Fibroblast of pulmonary artery (primary cell): Measurements from ENCODE around the gene GPR4.

Source experiments
- DNase-seq: peaks from one replicate; pipeline ENCODE4 v3.0.0-alpha.2; 2010; ENCODE audit warnings: low read depth
- H3K4me3 ChIP-seq: replicated peaks from 2 replicates; pipeline ENCODE4 v1.5.1; 2011; ENCODE audit warnings: low read depth, mild to moderate bottlenecking, control low read depth, low read length, moderate library complexity
- TF ChIP-seq, protein P1 (sequence below): IDR thresholded peaks from 2 replicates; pipeline ENCODE4 v1.5.1; 2011; ENCODE audit warnings: mild to moderate bottlenecking, control low read depth, low read length, inconsistent platforms; ENCODE audit errors: missing control alignments

GPR4 gene

GRCh38 chr19:45601524-45602374 is at the start of gene GPR4:
Gene GPR4 (minus strand): TSS chr19:45602212. CDS start chr19:45591866, 10,346 bp downstream.
- TF ChIP-seq, protein P1, sequence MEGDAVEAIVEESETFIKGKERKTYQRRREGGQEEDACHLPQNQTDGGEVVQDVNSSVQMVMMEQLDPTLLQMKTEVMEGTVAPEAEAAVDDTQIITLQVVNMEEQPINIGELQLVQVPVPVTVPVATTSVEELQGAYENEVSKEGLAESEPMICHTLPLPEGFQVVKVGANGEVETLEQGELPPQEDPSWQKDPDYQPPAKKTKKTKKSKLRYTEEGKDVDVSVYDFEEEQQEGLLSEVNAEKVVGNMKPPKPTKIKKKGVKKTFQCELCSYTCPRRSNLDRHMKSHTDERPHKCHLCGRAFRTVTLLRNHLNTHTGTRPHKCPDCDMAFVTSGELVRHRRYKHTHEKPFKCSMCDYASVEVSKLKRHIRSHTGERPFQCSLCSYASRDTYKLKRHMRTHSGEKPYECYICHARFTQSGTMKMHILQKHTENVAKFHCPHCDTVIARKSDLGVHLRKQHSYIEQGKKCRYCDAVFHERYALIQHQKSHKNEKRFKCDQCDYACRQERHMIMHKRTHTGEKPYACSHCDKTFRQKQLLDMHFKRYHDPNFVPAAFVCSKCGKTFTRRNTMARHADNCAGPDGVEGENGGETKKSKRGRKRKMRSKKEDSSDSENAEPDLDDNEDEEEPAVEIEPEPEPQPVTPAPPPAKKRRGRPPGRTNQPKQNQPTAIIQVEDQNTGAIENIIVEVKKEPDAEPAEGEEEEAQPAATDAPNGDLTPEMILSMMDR, result no peak
- peak; percentile 48 for DNase-seq
- peak within 1 kb of the TSS; percentile 80 for H3K4me3 ChIP-seq

GRCh38 chr19:45650722-45651121 is 48.7 kb upstream of the GPR4 start:
- no peak for DNase-seq
- TF ChIP-seq, protein P1, result no peak

GRCh38 chr19:45646345-45646698 is 44.3 kb upstream of the GPR4 start:
- H3K4me3 ChIP-seq, result peak overlapping the region; percentile 64
- DNase-seq, result no peak
- TF ChIP-seq, protein P1, result no peak

More at GRCh38 chr19:45650722-45651121, 48.7 kb upstream of the GPR4 start:
- no peak overlapping the region for H3K4me3 ChIP-seq

- TF ChIP-seq, protein P1, result no peak
Observed at GRCh38 chr19:45645631-45646344, 43.8 kb upstream of the GPR4 start.

GRCh38 chr19:45645068-45645630 is 43.1 kb upstream of the GPR4 start:
- TF ChIP-seq, protein P1, result no peak
- peak overlapping the region; percentile 64 for H3K4me3 ChIP-seq
- DNase-seq, result no peak

More at GRCh38 chr19:45645631-45646344, 43.8 kb upstream of the GPR4 start:
- H3K4me3 ChIP-seq, result peak overlapping the region; percentile 64
- peak; percentile 95 for DNase-seq

- TF ChIP-seq, protein P1, result no peak
Observed at GRCh38 chr19:45643927-45644771, 42.1 kb upstream of the GPR4 start.

More at GRCh38 chr19:45643927-45644771, 42.1 kb upstream of the GPR4 start:
- H3K4me3 ChIP-seq, result no peak overlapping the region
- DNase-seq, result no peak
